ENCODE results near the gene NBL1. TPM values are rescaled to one million over a fixed set of nuclear protein-coding genes. Genes with fewer than 3 reads are reported as not detected.
A peak's percentile ranks its signal among the peaks of the same experiment; 100 is the strongest.

NBL1 gene
- total RNA-seq, result 100 to 1,000 TPM; 217 to 852 (median 530) TPM
- polyA plus RNA-seq, result 100 to 1,000 TPM; 127 to 525 TPM
- long read RNA-seq, donor 1, transcript NBL1-211 (4 exons, 2,160 nt), result minor isoform, 10 of 205 reads
- long read RNA-seq, donor 1, transcript NBL1-202 (4 exons, 2,172 nt), result major isoform, 27 of 205 reads
- long read RNA-seq, donor 1, partial matches to known transcripts, result 0 of 205 reads
- long read RNA-seq, donor 1, other reads (novel, unspliced or antisense), result 162 of 205 reads
- long read RNA-seq, donor 2, transcript NBL1-202 (4 exons, 2,172 nt), result major isoform, 16 of 16 reads
- long read RNA-seq, donor 2, partial matches to known transcripts, result 0 of 16 reads
- long read RNA-seq, donor 2, other reads (novel, unspliced or antisense), result 0 of 16 reads
- long read RNA-seq, donor 3, transcript NBL1-202 (4 exons, 2,172 nt), result major isoform, 1,672 of 2,148 reads
- long read RNA-seq, donor 3, partial matches to known transcripts, result 419 of 2,148 reads
- long read RNA-seq, donor 3, other reads (novel, unspliced or antisense), result 50 of 2,148 reads

DNA sequence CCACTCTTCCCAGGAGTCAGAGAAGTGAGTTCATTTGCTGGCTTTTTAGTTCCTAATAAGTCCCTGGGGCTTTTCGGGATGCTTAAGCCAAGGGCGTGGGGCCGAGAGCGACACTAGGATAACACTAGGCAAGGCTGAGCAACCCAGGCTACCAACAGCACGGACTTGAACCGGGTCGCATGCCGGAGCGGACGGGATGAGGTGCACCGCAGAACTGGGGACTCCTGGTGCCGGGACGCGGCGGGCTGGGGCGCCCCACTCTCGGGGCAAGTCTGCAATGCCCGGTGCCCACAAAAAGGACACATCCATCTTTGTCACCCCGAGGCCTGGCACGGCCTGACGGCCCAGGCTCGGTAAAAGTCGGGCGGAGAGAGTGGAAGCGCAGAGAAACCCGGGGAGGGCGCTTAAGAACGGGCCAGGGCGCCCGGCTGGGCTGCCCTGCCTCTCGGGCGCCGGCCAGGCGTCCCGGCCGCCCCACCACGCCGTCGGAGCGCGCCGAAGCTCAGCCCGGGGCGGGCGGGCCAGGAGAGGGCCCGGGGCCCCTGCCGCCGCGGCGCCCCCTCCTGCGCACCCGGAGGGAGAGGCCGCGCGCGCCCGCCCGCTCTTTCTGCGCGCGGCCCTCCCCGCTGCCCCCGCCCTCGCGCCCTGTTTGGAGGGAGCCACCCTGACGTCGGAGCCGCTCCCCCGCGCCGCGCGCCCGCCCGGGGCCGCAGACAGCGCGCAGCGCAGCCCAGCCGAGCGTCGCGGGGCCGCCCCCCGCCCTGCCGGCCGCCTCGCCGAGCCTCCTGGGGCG, at the start of gene NBL1:
NBL1 (plus strand) TSS at position 710 of the 793 bp plus-strand sequence. CDS start 10,720 bp downstream, outside the sequence.
- Histone ChIP-seq H3K4me3 (peak within 1 kb of the TSS; percentile 65), H3K27ac (peak within 1 kb of the TSS; percentile 96 to 98), H3K27me3 (no peaks in the 10 kb centered on the region), H3K4me1 (ENCODE audit: insufficient read depth) (peaks cover 23% of the 10 kb centered on the region), H3K9me3 (no peaks in the 10 kb centered on the region), H3K36me3 (no peaks in the 10 kb centered on the region)
- DNase-seq, result peak; percentile 86 to 94 (median 88)
- intact Hi-C loops (cut with DNase I), result loop anchor here in 3 of 4 donors (1.0 to 10.0 kb wide), 6 partner anchors 46 to 253 kb away; partner anchors contain the start of gene CAPZB (in 1 of the 3)
- 0 to 1% (median 1%) methylated on average over 37 to 90 of the region's 90 CpGs for WGBS, 3 donors
- TF ChIP-seq EP300 (IDR thresholded peaks at IDR 0.05) (no peak), POLR2A (IDR thresholded peaks at IDR 0.05) (peak; percentile 51), CTCF (IDR thresholded peaks at IDR 0.05) (no peak)

DNA sequence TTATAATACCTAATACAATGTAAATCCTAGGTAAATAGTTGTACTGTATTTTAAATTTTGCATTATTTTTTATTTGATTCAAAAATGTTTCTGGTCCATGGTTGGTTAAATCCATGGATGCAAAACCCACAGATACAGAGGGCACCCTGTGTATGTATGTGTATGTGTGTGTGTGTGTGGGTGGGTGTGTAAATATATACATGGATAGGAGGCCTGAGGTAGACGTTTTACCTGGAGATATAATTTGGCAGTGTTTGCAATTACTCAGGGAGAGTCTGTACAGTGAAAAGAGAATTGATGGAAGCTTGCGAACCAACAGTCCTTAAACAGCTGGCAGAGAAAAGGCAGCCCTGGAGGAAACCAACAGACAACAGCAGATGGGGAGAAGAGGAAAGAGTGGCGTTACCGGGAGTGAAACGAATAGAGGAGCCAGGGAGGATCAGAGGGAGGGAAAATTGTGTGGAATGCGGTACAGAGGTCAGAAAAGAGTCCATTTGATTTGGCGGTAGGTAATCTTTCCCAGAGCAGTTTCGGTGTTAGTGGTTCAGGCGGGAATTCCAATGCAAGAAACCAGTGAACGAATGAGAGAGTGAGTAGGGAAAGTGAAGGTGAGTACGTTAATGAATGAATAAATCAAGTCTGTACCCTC, 47.9 kb upstream of the NBL1 start:
- intact Hi-C loops (cut with DNase I), result loop anchor here in 1 of 4 donors (5.0 kb wide), 1 partner anchor 46 kb away; the partner anchor contains the start of gene NBL1
- Histone ChIP-seq H3K9me3 (no peaks in the 10 kb centered on the region), H3K4me1 (ENCODE audit: insufficient read depth) (peaks cover 5% of the 10 kb centered on the region), H3K36me3 (no peaks in the 10 kb centered on the region), H3K27me3 (no peaks in the 10 kb centered on the region), H3K4me3 (peak overlapping the region; percentile 99), H3K27ac (peak overlapping the region; percentile 11 to 91)
- DNase-seq, result peak in 1 of 5 donors; percentile 39
- 0 to 1% (median 1%) methylated on average over 11 of the region's 11 CpGs for WGBS, 3 donors
- TF ChIP-seq EP300 (IDR thresholded peaks at IDR 0.05) (no peak), POLR2A (IDR thresholded peaks at IDR 0.05) (no peak), CTCF (IDR thresholded peaks at IDR 0.05) (no peak)

DNA sequence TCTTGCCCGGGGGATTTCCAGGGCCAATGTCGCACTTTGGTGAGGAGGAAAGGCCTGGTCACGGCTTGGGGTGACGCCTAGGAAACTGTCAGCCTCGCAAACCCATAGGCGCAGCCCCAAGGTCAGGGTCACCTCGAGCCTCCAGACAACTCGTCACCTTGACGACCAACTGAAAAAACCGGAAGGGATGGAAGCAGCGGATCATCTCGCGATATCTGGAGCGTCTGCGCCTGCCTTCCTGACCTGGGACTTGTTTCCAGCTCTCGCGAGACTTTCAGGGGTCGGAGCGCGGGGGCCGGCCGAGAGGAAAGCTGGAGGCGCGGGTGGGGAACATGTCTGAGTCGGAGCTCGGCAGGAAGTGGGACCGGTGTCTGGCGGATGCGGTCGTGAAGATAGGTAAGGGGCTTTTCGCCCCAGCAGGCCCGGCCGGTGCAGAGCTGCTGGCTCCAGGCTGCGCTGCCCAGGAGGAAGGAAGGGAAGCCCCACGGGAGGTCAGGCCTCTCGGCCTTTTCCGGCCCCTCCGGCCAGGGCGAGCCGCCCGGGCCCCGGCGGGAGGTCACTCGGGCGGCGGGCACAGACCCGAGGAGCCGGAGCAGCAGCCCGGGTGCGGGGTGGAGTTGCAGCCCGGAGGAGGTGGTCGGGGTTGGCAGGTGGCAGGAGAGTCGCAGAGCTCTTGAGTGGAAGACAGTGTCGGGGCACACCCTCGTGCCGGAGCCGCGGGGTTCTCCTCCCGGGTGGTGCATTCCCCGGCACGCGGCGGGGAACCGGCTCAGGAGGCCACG, 47.2 kb upstream of the NBL1 start:
- peak; percentile 97 to 98 (median 98) for DNase-seq
- Histone ChIP-seq H3K27ac (peak overlapping the region; percentile 73 to 91), H3K4me1 (ENCODE audit: insufficient read depth) (peaks cover 6% of the 10 kb centered on the region), H3K36me3 (no peaks in the 10 kb centered on the region), H3K27me3 (no peaks in the 10 kb centered on the region), H3K4me3 (peak overlapping the region; percentile 99), H3K9me3 (no peaks in the 10 kb centered on the region)
- intact Hi-C loops (cut with DNase I), result loop anchor here in 1 of 4 donors (5.0 kb wide), 1 partner anchor 45 kb away; the partner anchor contains the start of gene NBL1
- WGBS, 3 donors, result 0 to 1% (median 0%) methylated on average over 48 to 65 of the region's 65 CpGs
- peak; percentile 71 for TF ChIP-seq POLR2A (IDR thresholded peaks at IDR 0.05)
- TF ChIP-seq EP300 (IDR thresholded peaks at IDR 0.05), result no peak

All from ovary (tissue), 10 donors.